Stomach (tissue), 4 donors: Measurements from ENCODE around the gene SCYGR1.

Experiments
- CTCF ChIP-seq, 7 experiments: fragments of 450-650 bp in 4 of 7; fragments of 200-600 bp in 3 of 7; sonication (generic) in 3 of 7; IDR thresholded peaks; one replicate each; pipeline ENCODE4 v1.5.1; 2016 to 2019; ENCODE audit warnings: antibody characterized with exemption in 7 of 7, control low read depth in 2 of 7, mild to moderate bottlenecking in 1 of 7
- POLR2A ChIP-seq, 4 donors: fragments of 450-650 bp; IDR thresholded peaks; one replicate each; pipeline ENCODE4 v1.6.1; 2016; ENCODE audit warnings: antibody characterized with exemption in 4 of 4, control low read depth in 2 of 4, mild to moderate bottlenecking in 1 of 4, moderate library complexity in 1 of 4

- TF ChIP-seq CTCF (IDR thresholded peaks at IDR 0.05) (no peak), POLR2A (IDR thresholded peaks at IDR 0.05) (no peak)
Observed at GRCh38 chr2:227390468-227391256, 2.9 kb upstream of the SCYGR1 start.
